Esophagus squamous epithelium (tissue), 5 donors: ENCODE data around the gene PAOX. TPM values are rescaled to one million over a fixed set of nuclear protein-coding genes. Genes with fewer than 3 reads are reported as not detected.
"Not testable (repeated sequence)": the region's sequence is repeated elsewhere in the genome, so short reads cannot be mapped to it uniquely, and the experiment has no call there.

ENCODE experiments used
- DNase-seq: peaks from one replicate; lab custom pipeline; 2025; lab: John Stamatoyannopoulos, UW
- H3K27ac ChIP-seq, 4 donors: fragments of 200-600 bp; sonication (generic); one replicate each; pipeline ENCODE4 v1.5.1; 2016 to 2019; ENCODE audit warnings: mild to moderate bottlenecking in 1 of 4
- H3K27me3 ChIP-seq, 4 donors: fragments of 200-600 bp; sonication (generic); 1 replicate in 3 of 4; 2 replicates in 1 of 4; pipeline versions ENCODE4 v1.5.1 to v1.6.0; 2017 to 2021; ENCODE audit warnings: antibody characterized with exemption in 1 of 4
- H3K36me3 ChIP-seq, 3 donors: fragments of 200-600 bp; sonication (generic); one replicate each; pipeline ENCODE4 v1.5.1; 2016 to 2019
- H3K4me1 ChIP-seq, 3 donors: fragments of 200-600 bp; sonication (generic); one replicate each; pipeline ENCODE4 v1.5.1; 2017 to 2019
- H3K4me3 ChIP-seq, 4 donors: fragments of 200-600 bp; sonication (generic); 1 replicate in 3 of 4; 2 replicates in 1 of 4; pipeline ENCODE4 v1.5.1; 2016 to 2019; ENCODE audit warnings: mild to moderate bottlenecking in 2 of 4, moderate library complexity in 1 of 4
- H3K9me3 ChIP-seq, 3 donors: fragments of 200-600 bp; sonication (generic); one replicate each; pipeline ENCODE4 v1.5.1; 2016 to 2019
- CTCF ChIP-seq, 6 experiments: fragments of 450-650 bp in 4 of 6; fragments of 200-600 bp in 2 of 6; sonication (generic) in 2 of 6; IDR thresholded peaks; one replicate each; pipeline ENCODE4 v1.5.1; 2016 to 2019; ENCODE audit warnings: antibody characterized with exemption in 6 of 6, mild to moderate bottlenecking in 4 of 6, moderate library complexity in 4 of 6
- POLR2A ChIP-seq, 4 donors: fragments of 450-650 bp; IDR thresholded peaks; one replicate each; pipeline ENCODE4 v1.6.1; 2017; ENCODE audit warnings: antibody characterized with exemption in 4 of 4, mild to moderate bottlenecking in 4 of 4, moderate library complexity in 3 of 4
- WGBS, 2 donors: methylation state at CpG; one replicate each; pipeline ENCODE4 v1.1.5; 2018; 5-methylcytosine and 5-hydroxymethylcytosine counted together
- intact Hi-C: fragments of 100-400 bp; cut with DNase I; formaldehyde crosslinking; loops from one replicate; pipeline ENCODE4 v1.15.0; 2022
- total RNA-seq, 4 donors: library from RNA; depleted of rRNA; stranded (reverse); fragments of >200 nt; gene quantifications; one replicate each; pipeline ENCODE4 v1.1.0, GENCODE V29; 2016
- donor health status: DM: yes; HTN: yes; CAD: no.

PAOX gene
- total RNA-seq, 4 donors from 2014 or later = 11.5 to 16.6 (median 15.9) TPM

DNA sequence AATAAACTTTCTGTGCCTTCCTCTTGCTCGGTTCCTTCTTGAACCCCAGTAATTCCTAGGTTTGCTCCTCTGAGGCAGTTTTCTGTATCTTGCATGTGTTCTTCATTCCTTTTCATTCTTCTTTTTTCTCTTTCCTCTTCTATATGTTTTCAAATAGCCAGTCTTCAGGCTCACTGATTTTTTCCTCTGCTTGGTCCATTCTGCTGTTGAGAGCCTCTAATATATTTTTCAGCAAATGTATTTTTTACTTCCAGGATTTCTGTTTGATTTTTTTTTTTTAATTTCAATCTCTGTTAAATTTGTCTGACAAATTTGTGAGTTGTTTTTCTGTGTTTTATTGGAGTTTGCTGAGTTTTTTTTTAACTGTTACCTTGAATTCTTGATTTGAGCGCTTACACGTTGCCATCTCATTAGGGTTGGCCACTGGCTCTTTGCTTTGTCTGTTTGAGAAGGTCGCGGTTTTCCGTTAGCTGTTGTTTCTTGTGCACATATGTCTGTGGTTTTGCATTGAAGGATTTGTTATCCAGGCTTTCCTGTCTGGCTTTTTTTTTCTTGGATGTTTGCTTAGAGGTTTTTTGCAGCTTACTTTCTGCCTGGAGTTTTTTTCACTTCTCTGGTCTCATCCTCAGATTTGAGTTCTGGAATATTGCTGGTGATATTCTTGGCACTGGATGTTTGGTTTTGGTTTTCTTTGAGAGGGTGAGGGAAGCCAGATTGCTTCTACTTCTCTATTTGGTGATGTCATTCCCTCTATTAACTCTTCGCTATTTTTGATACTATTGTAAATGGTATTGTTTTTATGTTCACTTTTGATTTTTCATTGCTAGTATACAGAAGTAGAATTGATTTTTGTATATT, 32.7 kb downstream of the PAOX start:
- WGBS, 2 donors = 96 to 99% methylated on average over 7 of the region's 7 CpGs
- Histone ChIP-seq H3K36me3 (peaks cover 0 to 89% (median 0%) of the 10 kb centered on the region in 3 donors), H3K4me3 (no peak overlapping the region), H3K4me1 (no peaks in the 10 kb centered on the region), H3K27me3 (no peaks in the 10 kb centered on the region), H3K27ac (no peak overlapping the region), H3K9me3 (peaks cover 0 to 32% (median 13%) of the 10 kb centered on the region in 3 donors)
- TF ChIP-seq POLR2A (IDR thresholded peaks at IDR 0.05) = no peak
- no peak for TF ChIP-seq CTCF (IDR thresholded peaks at IDR 0.05)
- intact Hi-C loops = no loop called here
- no peak for DNase-seq

DNA sequence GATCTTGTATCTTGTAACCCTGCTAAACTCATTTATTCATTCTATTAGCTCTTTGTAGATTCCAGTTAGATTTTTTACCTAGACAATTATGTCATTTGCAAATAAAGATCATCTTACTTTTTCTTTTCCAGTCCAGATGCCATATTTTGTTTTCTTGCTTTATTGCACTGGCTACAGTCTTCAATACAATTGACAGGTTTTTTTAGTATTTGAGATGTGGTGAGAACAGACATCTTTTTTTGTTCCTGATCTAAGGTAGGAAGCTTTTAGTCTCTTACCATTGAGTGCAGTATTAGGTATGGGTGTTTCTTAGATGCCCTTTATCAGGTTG, 33.3 kb downstream of the PAOX start:
- Histone ChIP-seq H3K9me3 (peaks cover 0 to 32% (median 13%) of the 10 kb centered on the region in 3 donors), H3K4me3 (no peak overlapping the region), H3K4me1 (no peaks in the 10 kb centered on the region), H3K27me3 (no peaks in the 10 kb centered on the region), H3K36me3 (peaks cover 0 to 84% (median 0%) of the 10 kb centered on the region in 3 donors), H3K27ac (no peak overlapping the region)
- TF ChIP-seq CTCF (IDR thresholded peaks at IDR 0.05) (no peak), POLR2A (IDR thresholded peaks at IDR 0.05) (no peak)
- no peak for DNase-seq
- intact Hi-C loops = no loop called here

- peaks cover 0 to 82% (median 11%) of the 10 kb centered on the region in 3 donors for H3K36me3 ChIP-seq
- H3K27ac ChIP-seq, DNase-seq, H3K4me1 ChIP-seq, H3K4me3 ChIP-seq, H3K27me3 ChIP-seq, intact Hi-C loops: not testable (repeated sequence)
- no CpG with 5 or more reads among the region's 23 CpGs for WGBS, 2 donors
- peaks cover 0 to 32% (median 13%) of the 10 kb centered on the region in 3 donors for H3K9me3 ChIP-seq
Observed at GRCh38 chr10:133414401-133414800, 35.3 kb downstream of the PAOX start.

GRCh38 chr10:133415752-133416151, 36.7 kb downstream of the PAOX start:
- TF ChIP-seq POLR2A (IDR thresholded peaks at IDR 0.05) = no peak
- no peak for TF ChIP-seq CTCF (IDR thresholded peaks at IDR 0.05)
- Histone ChIP-seq H3K9me3 (peaks cover 0 to 24% (median 13%) of the 10 kb centered on the region in 3 donors), H3K4me3 (no peak overlapping the region), H3K36me3 (peaks cover 0 to 82% (median 13%) of the 10 kb centered on the region in 3 donors), H3K27ac (no peak overlapping the region), H3K27me3 (peaks cover 0 to 2% (median 0%) of the 10 kb centered on the region in 4 donors), H3K4me1 (no peaks in the 10 kb centered on the region)
- no peak for DNase-seq
- 92 to 94% methylated on average over 2 to 23 of the region's 25 CpGs for WGBS, 2 donors
- intact Hi-C loops = no loop called here

- Histone ChIP-seq H3K4me1 (peaks cover 0 to 12% (median 10%) of the 10 kb centered on the region in 3 donors), H3K27ac (no peak overlapping the region), H3K9me3 (no peaks in the 10 kb centered on the region), H3K36me3 (peaks cover 0 to 70% (median 13%) of the 10 kb centered on the region in 3 donors), H3K4me3 (no peak overlapping the region), H3K27me3 (peaks cover 0 to 20% (median 3%) of the 10 kb centered on the region in 4 donors)
- 94 to 96% methylated on average over 8 to 12 of the region's 14 CpGs for WGBS, 2 donors
- intact Hi-C loops = no loop called here
- TF ChIP-seq POLR2A (IDR thresholded peaks at IDR 0.05) (no peak), CTCF (IDR thresholded peaks at IDR 0.05) (no peak)
- DNase-seq = no peak
Observed at GRCh38 chr10:133418289-133418993, 39.4 kb downstream of the PAOX start.
